PFSK-1 (cell line): Measurements from ENCODE around the gene HSF2BP.

Experiments
- FOXP2 ChIP-seq: optimal IDR thresholded peaks from 2 replicates; pipeline ENCODE3; 2011; ENCODE audit warnings: borderline replicate concordance, control low read depth, inconsistent platforms; ENCODE audit not compliant: insufficient read depth; ENCODE audit errors: extremely low read length, extremely low read depth
- POLR2AphosphoS5 ChIP-seq: IDR thresholded peaks from 2 replicates; pipeline ENCODE4 v1.6.1; 2012; ENCODE audit warnings: low read depth, mild to moderate bottlenecking, control low read depth, low read length, moderate library complexity
- SIN3A ChIP-seq: IDR thresholded peaks from 2 replicates; pipeline ENCODE4 v1.6.1; 2012; ENCODE audit warnings: mild to moderate bottlenecking, low read length, moderate library complexity, borderline replicate concordance; ENCODE audit not compliant: insufficient read depth
- TAF1 ChIP-seq: IDR thresholded peaks from 2 replicates; pipeline ENCODE4 v1.6.1; 2012; ENCODE audit warnings: low read length, control low read depth, borderline replicate concordance; ENCODE audit not compliant: insufficient read depth
- TF ChIP-seq, protein P1 (sequence below), 2 experiments: IDR thresholded peaks; 2 replicates each; pipeline versions ENCODE4 v1.6.1 to v1.8.0; 2011 to 2012; ENCODE audit warnings: low read depth in 2 of 2, low read length in 2 of 2, control low read depth in 1 of 2, inconsistent platforms in 1 of 2, mild to moderate bottlenecking in 1 of 2, moderate library complexity in 1 of 2; ENCODE audit not compliant: insufficient read depth in 1 of 2

HSF2BP gene

DNA sequence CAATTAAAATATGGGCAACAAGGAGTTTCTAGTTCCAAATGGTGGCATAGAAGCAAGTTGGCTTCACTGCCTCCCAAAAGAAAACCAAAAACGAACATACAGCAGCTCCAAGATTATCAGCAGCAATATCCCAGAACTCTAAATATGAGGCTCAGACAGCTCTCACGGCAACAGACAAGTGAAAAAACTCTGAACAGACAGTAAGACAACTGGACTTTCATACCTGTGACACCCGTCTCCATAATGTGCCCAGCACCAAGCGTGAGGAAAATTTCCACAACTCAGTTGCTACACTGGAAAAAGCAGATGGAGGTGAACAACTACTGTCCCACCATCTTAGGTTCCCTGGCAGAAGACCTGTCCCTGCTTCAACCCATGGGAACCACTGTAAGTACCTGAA is 39.9 kb downstream of the HSF2BP start:
- TF ChIP-seq SIN3A (no peak), POLR2AphosphoS5 (no peak), FOXP2 (no peak), TAF1 (no peak)
- TF ChIP-seq, protein P1, sequence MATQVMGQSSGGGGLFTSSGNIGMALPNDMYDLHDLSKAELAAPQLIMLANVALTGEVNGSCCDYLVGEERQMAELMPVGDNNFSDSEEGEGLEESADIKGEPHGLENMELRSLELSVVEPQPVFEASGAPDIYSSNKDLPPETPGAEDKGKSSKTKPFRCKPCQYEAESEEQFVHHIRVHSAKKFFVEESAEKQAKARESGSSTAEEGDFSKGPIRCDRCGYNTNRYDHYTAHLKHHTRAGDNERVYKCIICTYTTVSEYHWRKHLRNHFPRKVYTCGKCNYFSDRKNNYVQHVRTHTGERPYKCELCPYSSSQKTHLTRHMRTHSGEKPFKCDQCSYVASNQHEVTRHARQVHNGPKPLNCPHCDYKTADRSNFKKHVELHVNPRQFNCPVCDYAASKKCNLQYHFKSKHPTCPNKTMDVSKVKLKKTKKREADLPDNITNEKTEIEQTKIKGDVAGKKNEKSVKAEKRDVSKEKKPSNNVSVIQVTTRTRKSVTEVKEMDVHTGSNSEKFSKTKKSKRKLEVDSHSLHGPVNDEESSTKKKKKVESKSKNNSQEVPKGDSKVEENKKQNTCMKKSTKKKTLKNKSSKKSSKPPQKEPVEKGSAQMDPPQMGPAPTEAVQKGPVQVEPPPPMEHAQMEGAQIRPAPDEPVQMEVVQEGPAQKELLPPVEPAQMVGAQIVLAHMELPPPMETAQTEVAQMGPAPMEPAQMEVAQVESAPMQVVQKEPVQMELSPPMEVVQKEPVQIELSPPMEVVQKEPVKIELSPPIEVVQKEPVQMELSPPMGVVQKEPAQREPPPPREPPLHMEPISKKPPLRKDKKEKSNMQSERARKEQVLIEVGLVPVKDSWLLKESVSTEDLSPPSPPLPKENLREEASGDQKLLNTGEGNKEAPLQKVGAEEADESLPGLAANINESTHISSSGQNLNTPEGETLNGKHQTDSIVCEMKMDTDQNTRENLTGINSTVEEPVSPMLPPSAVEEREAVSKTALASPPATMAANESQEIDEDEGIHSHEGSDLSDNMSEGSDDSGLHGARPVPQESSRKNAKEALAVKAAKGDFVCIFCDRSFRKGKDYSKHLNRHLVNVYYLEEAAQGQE (IDR thresholded peaks at IDR 0.05; ENCODE audit: insufficient read depth in 1 of 2, low read depth in 2 of 2, low read length in 2 of 2) = no peak

DNA sequence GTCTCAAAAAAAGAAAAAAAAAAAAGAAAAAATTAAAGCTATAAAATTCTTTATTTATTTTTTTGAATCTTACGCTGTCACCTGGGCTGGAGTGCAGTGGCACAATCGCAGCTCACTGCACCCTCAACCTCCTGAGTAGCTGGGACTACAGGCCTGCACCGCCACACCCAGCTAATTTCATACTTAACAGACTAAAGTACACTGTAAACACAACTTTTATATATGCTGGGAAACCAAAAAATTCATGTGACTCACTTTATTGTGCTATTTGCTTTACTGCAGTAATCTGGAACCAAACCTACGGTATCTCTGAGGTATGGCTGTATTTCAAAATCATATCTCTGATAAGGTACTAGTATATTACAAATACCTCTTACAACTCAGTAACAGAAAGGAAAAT is 40.3 kb downstream of the HSF2BP start:
- TF ChIP-seq FOXP2 (no peak), TAF1 (no peak), POLR2AphosphoS5 (no peak), SIN3A (no peak)
- TF ChIP-seq, protein P1 (IDR thresholded peaks at IDR 0.05; ENCODE audit: insufficient read depth in 1 of 2, low read depth in 2 of 2, low read length in 2 of 2) = no peak

GRCh38 chr21:43614839-43615238 is 44.4 kb downstream of the HSF2BP start:
- TF ChIP-seq FOXP2 (no peak), POLR2AphosphoS5 (no peak), TAF1 (no peak), SIN3A (no peak)
- TF ChIP-seq, protein P1 (IDR thresholded peaks at IDR 0.05; ENCODE audit: insufficient read depth in 1 of 2, low read depth in 2 of 2, low read length in 2 of 2) = no peak

- TF ChIP-seq FOXP2 (no peak), TAF1 (no peak), POLR2AphosphoS5 (no peak), SIN3A (no peak)
- TF ChIP-seq, protein P1 (IDR thresholded peaks at IDR 0.05; ENCODE audit: insufficient read depth in 1 of 2, low read depth in 2 of 2, low read length in 2 of 2) = no peak
These were observed 45.3 kb downstream of the HSF2BP start for GRCh38 chr21:43613755-43614638.
